Gastrocnemius medialis (tissue), 4 donors: ENCODE measurements around the gene PDE6G. TPM values are rescaled to one million over a fixed set of nuclear protein-coding genes. Genes with fewer than 3 reads are reported as not detected.

Source experiments
- ATAC-seq, 2 donors: fragments of 150-250 bp; one replicate each; pipeline ENCODE4 v1.9.1; 2016
- DNase-seq, 2 donors: peaks; one replicate each; pipeline ENCODE4 v3.0.0-alpha.2; 2019
- H3K27ac ChIP-seq, 4 donors: fragments of 200-600 bp; sonication (generic); 1 replicate in 1 of 4; 2 replicates in 3 of 4; pipeline ENCODE4 v1.5.1; 2016 to 2018; ENCODE audit warnings: mild to moderate bottlenecking in 2 of 4, moderate library complexity in 1 of 4
- H3K27me3 ChIP-seq, 3 donors: fragments of 200-600 bp; sonication (generic) in 2 of 3; 1 replicate in 1 of 3; 2 replicates in 2 of 3; pipeline versions ENCODE4 v1.5.1 to v1.6.0; 2016 to 2019; ENCODE audit warnings: mild to moderate bottlenecking in 1 of 3, moderate library complexity in 1 of 3
- H3K36me3 ChIP-seq, 2 donors: fragments of 200-600 bp; sonication (generic) in 1 of 2; one replicate each; pipeline ENCODE4 v1.5.1; 2017 to 2018
- H3K4me1 ChIP-seq, 2 donors: fragments of 200-600 bp; sonication (generic) in 1 of 2; one replicate each; pipeline ENCODE4 v1.5.1; 2016 to 2017; ENCODE audit warnings: mild to moderate bottlenecking in 2 of 2
- H3K4me3 ChIP-seq, 4 donors: fragments of 200-600 bp; sonication (generic) in 3 of 4; 1 replicate in 1 of 4; 2 replicates in 3 of 4; pipeline ENCODE4 v1.5.1; 2016 to 2019; ENCODE audit warnings: mild to moderate bottlenecking in 2 of 4
- H3K9me3 ChIP-seq, 3 donors: fragments of 200-600 bp; sonication (generic) in 2 of 3; 1 replicate in 1 of 3; 2 replicates in 2 of 3; pipeline ENCODE4 v1.5.1; 2016 to 2019
- CTCF ChIP-seq, 5 experiments: fragments of 450-650 bp in 3 of 5; fragments of 200-600 bp in 2 of 5; sonication (generic) in 2 of 5; IDR thresholded peaks in 4 of 5; conservative IDR thresholded peaks in 1 of 5; 1 replicate in 4 of 5; 2 replicates in 1 of 5; pipeline ENCODE4 v1.5.1; 2016 to 2019; ENCODE audit warnings: antibody characterized with exemption in 5 of 5, mild to moderate bottlenecking in 3 of 5, moderate library complexity in 3 of 5
- POLR2A ChIP-seq, 2 donors: fragments of 450-650 bp; IDR thresholded peaks; one replicate each; pipeline ENCODE4 v1.6.1; 2017; ENCODE audit warnings: antibody characterized with exemption in 2 of 2, mild to moderate bottlenecking in 2 of 2, moderate library complexity in 2 of 2
- in situ Hi-C, 4 donors: fragments of 200-750 bp; cut with MboI; loops; one replicate each; pipeline versions ENCODE4 v1.15.0 to v1.8.0; 2017; ENCODE audit warnings: low sequenced_read_pairs in 4 of 4
- intact Hi-C: fragments of 100-400 bp; cut with DNase I; formaldehyde crosslinking; loops from one replicate; pipeline ENCODE4 v1.15.1; 2023; ENCODE audit warnings: low total_unique reads
- total RNA-seq, 4 donors: library from RNA; depleted of rRNA; stranded (reverse); fragments of >200 nt; gene quantifications; one replicate each; pipeline versions ENCODE4 v1.1.0 to v1.2.3, GENCODE V29; 2016

PDE6G gene
- total RNA-seq, 4 donors from 2014 or later: not detected

- Histone ChIP-seq H3K4me3 (no peak overlapping the region), H3K27ac (no peak overlapping the region), H3K36me3 (peaks cover 0 to 69% of the 10 kb centered on the region in 2 donors), H3K27me3 (no peaks in the 10 kb centered on the region), H3K9me3 (no peaks in the 10 kb centered on the region), H3K4me1 (peaks cover 18 to 24% of the 10 kb centered on the region in 2 donors)
- ATAC-seq: no peak
- no peak for DNase-seq
- intact Hi-C loops (no loop called here), in situ Hi-C loops (loop anchor here in 1 of 4 donors (25.0 kb wide), 1 partner anchor 350 kb away; no protein-coding TSS in a partner anchor)
- no peak for TF ChIP-seq CTCF (IDR thresholded peaks at IDR 0.05 in 4 of 5, conservative IDR thresholded peaks at IDR 0.05 in 1 of 5)
- TF ChIP-seq POLR2A (IDR thresholded peaks at IDR 0.05): no peak
Observed at GRCh38 chr17:81612172-81612970, 44.0 kb downstream of the PDE6G start.

- intact Hi-C loops: no loop called here
- Histone ChIP-seq H3K36me3 (peaks cover 0 to 84% of the 10 kb centered on the region in 2 donors), H3K9me3 (no peaks in the 10 kb centered on the region), H3K4me1 (peaks cover 13 to 15% of the 10 kb centered on the region in 2 donors), H3K27ac (peak overlapping the region in 1 of 4 donors; percentile 6), H3K4me3 (no peak overlapping the region), H3K27me3 (no peaks in the 10 kb centered on the region)
- DNase-seq (no peak), ATAC-seq (peak in 1 of 2 donors; percentile 27)
- TF ChIP-seq POLR2A (IDR thresholded peaks at IDR 0.05): no peak
- no peak for TF ChIP-seq CTCF (IDR thresholded peaks at IDR 0.05 in 4 of 5, conservative IDR thresholded peaks at IDR 0.05 in 1 of 5)
- in situ Hi-C loops: loop anchor here in 1 of 4 donors (25.0 kb wide), 1 partner anchor 347 kb away; no protein-coding TSS in a partner anchor
Observed at GRCh38 chr17:81609541-81610311, 46.6 kb downstream of the PDE6G start.

- H3K27me3 ChIP-seq: no peaks in the 10 kb centered on the region
- no peak for ATAC-seq
- no peak overlapping the region for H3K4me3 ChIP-seq
- intact Hi-C loops: no loop called here
- peak overlapping the region in 1 of 4 donors; percentile 6 for H3K27ac ChIP-seq
- peaks cover 2 to 5% of the 10 kb centered on the region in 2 donors for H3K4me1 ChIP-seq
- H3K36me3 ChIP-seq: peaks cover 0 to 93% of the 10 kb centered on the region in 2 donors
- TF ChIP-seq POLR2A (IDR thresholded peaks at IDR 0.05) (no peak), CTCF (IDR thresholded peaks at IDR 0.05 in 4 of 5, conservative IDR thresholded peaks at IDR 0.05 in 1 of 5) (no peak)
- no peak for DNase-seq
- no peaks in the 10 kb centered on the region for H3K9me3 ChIP-seq
- in situ Hi-C loops: loop anchor here in 1 of 4 donors (25.0 kb wide), 1 partner anchor 346 kb away; no protein-coding TSS in a partner anchor
Observed at GRCh38 chr17:81608605-81609004, 47.7 kb downstream of the PDE6G start.

- in situ Hi-C loops: loop anchor here in 1 of 4 donors (25.0 kb wide), 1 partner anchor 346 kb away; no protein-coding TSS in a partner anchor
- Histone ChIP-seq H3K27ac (no peak overlapping the region), H3K36me3 (peaks cover 0 to 93% of the 10 kb centered on the region in 2 donors), H3K4me3 (no peak overlapping the region), H3K9me3 (no peaks in the 10 kb centered on the region), H3K4me1 (no peaks in the 10 kb centered on the region), H3K27me3 (no peaks in the 10 kb centered on the region)
- no peak for DNase-seq
- intact Hi-C loops: no loop called here
- no peak for ATAC-seq
- TF ChIP-seq CTCF (IDR thresholded peaks at IDR 0.05 in 4 of 5, conservative IDR thresholded peaks at IDR 0.05 in 1 of 5): no peak
- TF ChIP-seq POLR2A (IDR thresholded peaks at IDR 0.05): no peak
Observed at GRCh38 chr17:81608082-81608481, 48.3 kb downstream of the PDE6G start.
